LoVo (cell line): ENCODE measurements around the gene PCYT2.

ENCODE experiments used
- DNase-seq: peaks from one replicate; pipeline ENCODE4 v3.0.0-alpha.2; 2016; ENCODE audit warnings: low spot score

Gene PCYT2

DNA sequence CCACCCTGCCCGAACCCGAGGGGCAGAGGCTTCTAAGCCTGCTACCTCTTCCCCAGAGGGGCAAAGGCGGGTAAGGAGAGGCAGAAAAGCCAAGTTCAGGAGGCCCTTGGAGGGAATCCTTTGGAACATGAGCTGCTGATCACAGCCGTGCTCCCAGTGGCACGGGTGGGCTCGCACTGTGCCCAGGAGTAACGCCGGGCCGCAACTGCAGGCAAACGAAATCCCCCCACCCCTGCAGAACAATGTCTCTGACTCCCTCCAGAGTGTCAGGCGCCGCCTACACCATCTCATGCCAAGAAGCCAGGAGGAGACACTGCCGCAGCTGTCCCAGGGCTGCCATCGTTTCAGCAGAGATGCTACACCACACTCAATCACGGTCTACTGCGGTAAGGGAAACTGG lies 59.8 kb downstream of the PCYT2 start:
- no peak for DNase-seq
